Fibroblast of skin of back (primary cell): ENCODE measurements around the gene RSAD1.

Source experiments
- DNase-seq: peaks from one replicate; pipeline ENCODE4 v3.0.0-alpha.2; 2013

The RSAD1 gene

GRCh38 chr17:50519141-50519834 is 40.6 kb downstream of the RSAD1 start:
- no peak for DNase-seq

- DNase-seq = no peak
Measured at GRCh38 chr17:50520483-50520882, 41.8 kb downstream of the RSAD1 start.

GRCh38 chr17:50521514-50521913 is 42.9 kb downstream of the RSAD1 start:
- DNase-seq = no peak

GRCh38 chr17:50522766-50523165 is 44.1 kb downstream of the RSAD1 start:
- DNase-seq = no peak

GRCh38 chr17:50523208-50523607 is 44.5 kb downstream of the RSAD1 start:
- DNase-seq = no peak

- no peak for DNase-seq
Measured at GRCh38 chr17:50524838-50525237, 46.2 kb downstream of the RSAD1 start.

GRCh38 chr17:50527155-50527762 is 48.6 kb downstream of the RSAD1 start:
- no peak for DNase-seq

- no peak for DNase-seq
Measured at GRCh38 chr17:50527949-50528474, 49.4 kb downstream of the RSAD1 start.

GRCh38 chr17:50529849-50530248 is 51.2 kb downstream of the RSAD1 start:
- DNase-seq = no peak

GRCh38 chr17:50531428-50532025 is 52.9 kb downstream of the RSAD1 start:
- DNase-seq = no peak

- DNase-seq = no peak
Measured at GRCh38 chr17:50532452-50533024, 53.9 kb downstream of the RSAD1 start, which contains the start of gene EPN3. Gene EPN3 (plus strand): TSS chr17:50532735. CDS start chr17:50536557, 3,822 bp downstream.

- DNase-seq = no peak
Measured at GRCh38 chr17:50533185-50533584, 54.5 kb downstream of the RSAD1 start.

GRCh38 chr17:50533720-50534148 is 55.1 kb downstream of the RSAD1 start:
- peak; percentile 28 for DNase-seq

- no peak for DNase-seq
Measured at GRCh38 chr17:50534222-50534978, 55.7 kb downstream of the RSAD1 start.

GRCh38 chr17:50534979-50535326 is 56.3 kb downstream of the RSAD1 start:
- DNase-seq = no peak

GRCh38 chr17:50535407-50535806 is 56.7 kb downstream of the RSAD1 start:
- DNase-seq = no peak
